ENCODE results near the gene NUCKS1. TPM values are rescaled to one million over a fixed set of nuclear protein-coding genes. Genes with fewer than 3 reads are reported as not detected.

The NUCKS1 gene
- total RNA-seq, 1 donor, result 253 TPM

DNA sequence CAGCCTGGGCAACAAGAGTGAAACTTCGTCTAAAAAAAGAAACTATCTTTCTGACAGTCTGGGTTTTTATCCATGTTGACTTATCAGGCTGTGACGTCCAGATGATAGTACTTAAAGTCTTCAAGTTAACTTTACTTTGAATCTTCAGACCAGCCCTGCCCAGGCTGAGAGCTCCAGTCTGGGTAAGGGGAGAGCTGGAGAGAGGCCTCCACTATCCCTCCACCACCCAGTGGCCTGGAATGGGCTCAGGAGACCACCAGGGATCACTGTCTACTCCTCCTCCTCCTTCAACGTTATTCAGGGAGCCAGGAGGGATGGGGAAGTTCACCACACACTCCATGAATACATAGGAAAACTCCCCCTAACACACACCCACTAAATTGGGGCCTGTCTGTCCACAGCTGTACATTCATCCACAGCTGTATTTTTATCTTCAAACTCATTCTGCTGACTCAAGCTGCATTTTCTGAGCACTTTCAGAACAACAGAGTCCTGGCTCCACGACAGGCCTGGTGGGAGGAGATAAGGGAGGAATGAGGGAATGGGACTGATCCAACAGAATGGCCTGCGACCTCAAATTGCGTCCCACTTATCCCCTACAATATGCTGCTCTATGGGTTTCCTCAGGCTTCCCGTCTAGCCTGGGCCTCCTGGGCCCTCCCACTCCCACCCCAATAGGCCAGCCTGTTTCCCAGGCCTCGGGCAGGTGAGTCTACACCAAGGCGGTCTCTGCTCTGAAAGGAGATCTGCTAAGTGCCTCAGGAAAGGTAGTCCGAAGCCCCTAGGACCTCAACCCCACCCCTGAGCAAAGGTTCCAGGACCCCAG lies 71.5 kb downstream of the NUCKS1 start:
- DNase-seq (ENCODE audit: low read depth), result peak; percentile 84
- TF ChIP-seq, protein P1, sequence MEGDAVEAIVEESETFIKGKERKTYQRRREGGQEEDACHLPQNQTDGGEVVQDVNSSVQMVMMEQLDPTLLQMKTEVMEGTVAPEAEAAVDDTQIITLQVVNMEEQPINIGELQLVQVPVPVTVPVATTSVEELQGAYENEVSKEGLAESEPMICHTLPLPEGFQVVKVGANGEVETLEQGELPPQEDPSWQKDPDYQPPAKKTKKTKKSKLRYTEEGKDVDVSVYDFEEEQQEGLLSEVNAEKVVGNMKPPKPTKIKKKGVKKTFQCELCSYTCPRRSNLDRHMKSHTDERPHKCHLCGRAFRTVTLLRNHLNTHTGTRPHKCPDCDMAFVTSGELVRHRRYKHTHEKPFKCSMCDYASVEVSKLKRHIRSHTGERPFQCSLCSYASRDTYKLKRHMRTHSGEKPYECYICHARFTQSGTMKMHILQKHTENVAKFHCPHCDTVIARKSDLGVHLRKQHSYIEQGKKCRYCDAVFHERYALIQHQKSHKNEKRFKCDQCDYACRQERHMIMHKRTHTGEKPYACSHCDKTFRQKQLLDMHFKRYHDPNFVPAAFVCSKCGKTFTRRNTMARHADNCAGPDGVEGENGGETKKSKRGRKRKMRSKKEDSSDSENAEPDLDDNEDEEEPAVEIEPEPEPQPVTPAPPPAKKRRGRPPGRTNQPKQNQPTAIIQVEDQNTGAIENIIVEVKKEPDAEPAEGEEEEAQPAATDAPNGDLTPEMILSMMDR (IDR thresholded peaks at IDR 0.05; ENCODE audit: insufficient read depth, low read length), result no peak
- H3K4me3 ChIP-seq (ENCODE audit: low read depth, low read length), result peak overlapping the region; percentile 69

DNA sequence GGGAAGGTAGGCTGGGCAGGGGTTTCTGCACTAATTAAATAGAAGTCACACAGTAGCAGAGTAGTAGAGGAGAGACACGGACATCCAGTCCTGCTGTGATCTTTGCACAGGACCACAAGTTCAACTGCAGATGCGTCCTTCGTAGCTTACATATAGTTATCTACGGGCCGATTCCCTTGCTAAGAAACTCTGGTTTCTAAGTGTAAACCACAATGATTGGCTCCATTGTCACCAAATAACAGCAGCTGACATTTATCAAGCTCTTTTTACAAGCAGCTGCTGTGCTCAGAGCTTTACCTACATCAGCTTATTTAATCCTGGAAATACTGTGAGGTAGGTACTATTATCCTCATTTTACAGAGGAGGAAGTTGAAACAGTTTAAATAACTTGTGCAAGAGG lies 72.8 kb downstream of the NUCKS1 start:
- no peak for DNase-seq (ENCODE audit: low read depth)
- no peak overlapping the region for H3K4me3 ChIP-seq (ENCODE audit: low read depth, low read length)
- TF ChIP-seq, protein P1 (IDR thresholded peaks at IDR 0.05; ENCODE audit: insufficient read depth, low read length), result no peak

DNA sequence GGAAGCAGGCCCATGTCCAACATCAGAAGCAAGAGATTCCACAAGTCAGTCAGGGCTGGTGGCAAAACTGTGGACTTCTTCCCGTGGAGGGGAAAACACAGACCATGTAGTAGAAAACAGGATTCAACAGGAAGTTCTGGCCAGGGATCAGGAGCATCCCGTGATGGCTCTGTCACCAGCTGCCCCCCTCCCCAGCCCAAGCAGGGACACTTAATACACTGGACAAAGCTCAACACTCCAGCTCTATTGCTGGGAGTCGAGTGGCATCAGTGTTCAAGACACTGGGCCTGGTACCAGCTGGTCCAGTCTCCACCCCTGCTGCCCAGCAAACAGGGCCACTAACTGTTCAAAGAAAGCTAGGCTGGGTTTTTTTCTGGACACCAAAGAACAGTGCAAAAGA lies 73.4 kb downstream of the NUCKS1 start:
- TF ChIP-seq, protein P1 (IDR thresholded peaks at IDR 0.05; ENCODE audit: insufficient read depth, low read length), result no peak
- H3K4me3 ChIP-seq (ENCODE audit: low read depth, low read length), result no peak overlapping the region
- no peak for DNase-seq (ENCODE audit: low read depth)

DNA sequence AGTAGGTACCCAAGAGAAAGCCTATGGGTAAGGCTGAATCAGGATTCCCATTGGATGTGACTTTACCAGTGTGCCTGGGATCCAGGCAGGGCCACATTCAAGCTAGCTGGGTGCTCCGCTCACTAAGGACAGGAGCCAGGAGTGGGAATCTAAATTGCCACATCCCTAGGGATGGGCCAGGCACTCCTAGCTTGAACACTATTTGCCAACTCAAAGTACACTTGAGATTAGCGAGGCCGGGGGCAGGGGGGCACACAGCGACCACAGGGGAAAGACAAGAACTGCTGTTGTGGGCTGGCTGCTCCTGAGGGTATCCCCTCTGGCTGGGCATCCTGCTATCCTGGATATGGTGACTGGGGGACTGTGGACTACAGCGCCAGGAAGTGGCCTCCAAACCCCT lies 74.0 kb downstream of the NUCKS1 start:
- no peak overlapping the region for H3K4me3 ChIP-seq (ENCODE audit: low read depth, low read length)
- DNase-seq (ENCODE audit: low read depth), result no peak
- TF ChIP-seq, protein P1 (IDR thresholded peaks at IDR 0.05; ENCODE audit: insufficient read depth, low read length), result no peak

DNA sequence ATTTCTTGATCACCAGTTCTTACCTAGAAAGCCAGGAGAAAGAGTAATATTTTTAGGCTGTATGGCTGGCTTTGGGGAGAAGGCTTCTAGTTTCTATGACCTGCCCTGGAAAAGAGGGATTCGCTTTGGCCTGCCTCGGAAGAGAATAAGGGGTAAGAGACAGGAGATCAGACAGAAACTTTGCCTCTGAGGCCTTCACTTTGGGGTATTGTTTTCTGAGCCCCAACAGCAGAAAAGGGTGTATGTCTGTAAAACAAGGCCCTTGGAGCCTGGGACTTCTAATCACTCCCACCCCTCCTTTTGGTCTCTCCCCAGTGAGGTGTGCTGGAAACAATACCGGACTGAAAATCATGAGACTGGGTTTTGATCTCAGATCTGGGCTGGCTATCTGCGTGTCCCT lies 74.7 kb downstream of the NUCKS1 start:
- TF ChIP-seq, protein P1 (IDR thresholded peaks at IDR 0.05; ENCODE audit: insufficient read depth, low read length), result no peak
- DNase-seq (ENCODE audit: low read depth), result no peak
- no peak overlapping the region for H3K4me3 ChIP-seq (ENCODE audit: low read depth, low read length)

DNA sequence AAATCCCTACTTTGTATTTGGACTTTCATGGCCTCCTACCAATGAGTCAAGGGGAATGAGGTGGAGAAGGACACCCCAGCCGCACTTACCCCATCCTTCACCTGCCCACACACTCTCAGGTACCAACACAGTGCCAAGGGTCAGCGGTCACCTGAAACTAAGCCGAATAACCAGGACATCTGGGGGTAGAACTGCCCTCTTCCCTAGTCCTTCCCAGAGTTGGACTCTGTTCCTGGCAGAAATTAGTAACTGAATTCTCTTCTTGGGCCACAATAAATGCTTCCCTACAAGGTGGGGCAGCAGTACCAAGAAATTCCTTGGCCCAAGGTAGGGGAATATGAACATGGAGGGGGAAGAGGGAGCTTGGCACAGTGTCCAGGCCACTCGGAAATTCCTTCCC lies 77.0 kb downstream of the NUCKS1 start:
- H3K4me3 ChIP-seq (ENCODE audit: low read depth, low read length), result no peak overlapping the region
- TF ChIP-seq, protein P1 (IDR thresholded peaks at IDR 0.05; ENCODE audit: insufficient read depth, low read length), result no peak
- DNase-seq (ENCODE audit: low read depth), result peak; percentile 22
